Left ventricle myocardium inferior (tissue), 1 donor: Measurements from ENCODE around the gene NQO1. TPM values are rescaled to one million over a fixed set of nuclear protein-coding genes. Genes with fewer than 3 reads are reported as not detected.

Source experiments
- DNase-seq: peaks from one replicate; pipeline ENCODE4 v3.0.0-alpha.2; 2020
- H3K27ac ChIP-seq: fragments of 200-600 bp; replicated peaks from 2 replicates; pipeline ENCODE4 v1.8.0; 2021
- H3K27me3 ChIP-seq: fragments of 200-600 bp; 2 replicates; pipeline ENCODE4 v1.8.0; 2021; ENCODE audit warnings: low read depth
- H3K36me3 ChIP-seq: fragments of 200-600 bp; 2 replicates; pipeline ENCODE4 v1.8.0; 2021
- H3K4me1 ChIP-seq: fragments of 200-600 bp; 2 replicates; pipeline ENCODE4 v1.8.0; 2021
- H3K4me3 ChIP-seq: fragments of 200-600 bp; 2 replicates; pipeline ENCODE4 v1.8.0; 2021; ENCODE audit warnings: mild to moderate bottlenecking, moderate library complexity
- H3K9me3 ChIP-seq: fragments of 200-600 bp; replicated peaks from 2 replicates; pipeline ENCODE4 v1.8.0; 2021
- CTCF ChIP-seq: fragments of 200-600 bp; IDR thresholded peaks from 2 replicates; pipeline ENCODE4 v1.8.0; 2021; ENCODE audit warnings: antibody characterized with exemption, mild to moderate bottlenecking, borderline replicate concordance
- intact Hi-C: fragments of 100-400 bp; cut with micrococcal nuclease; formaldehyde crosslinking; loops from one replicate; pipeline ENCODE4 v1.11.0; 2022
- total RNA-seq: library from RNA; stranded (reverse); fragmentation: NEBNext Ultra II Directional; extraction: Animal tissue kit (Norgen Biotek cat#: 25700); gene quantifications from one replicate; pipeline ENCODE4 v1.2.1, GENCODE V29; 2021
- donor health status: DM: no; HTN: yes; CAD: no; lungs with severe emphysema.

NQO1 gene
- total RNA-seq, 1 donor from 2014 or later, result 22.7 TPM

GRCh38 chr16:69706975-69707340 lies 19.4 kb downstream of the NQO1 start:
- peaks cover 17% of the 10 kb centered on the region for H3K36me3 ChIP-seq
- intact Hi-C loops, result no loop called here
- H3K27ac ChIP-seq, result peak overlapping the region; percentile 15
- no peaks in the 10 kb centered on the region for H3K9me3 ChIP-seq
- no peak for DNase-seq
- H3K27me3 ChIP-seq, result no peaks in the 10 kb centered on the region
- H3K4me1 ChIP-seq, result peaks cover 7% of the 10 kb centered on the region
- no peak overlapping the region for H3K4me3 ChIP-seq
- no peak for TF ChIP-seq CTCF

- Histone ChIP-seq H3K36me3 (peaks cover 17% of the 10 kb centered on the region), H3K27me3 (no peaks in the 10 kb centered on the region), H3K4me1 (peaks cover 7% of the 10 kb centered on the region), H3K4me3 (no peak overlapping the region), H3K9me3 (no peaks in the 10 kb centered on the region), H3K27ac (peak overlapping the region; percentile 15)
- TF ChIP-seq CTCF, result no peak
- intact Hi-C loops, result no loop called here
- no peak for DNase-seq
Observed at GRCh38 chr16:69706256-69706974, 19.9 kb downstream of the NQO1 start.

GRCh38 chr16:69703638-69704037 lies 22.7 kb downstream of the NQO1 start:
- no peak overlapping the region for H3K4me3 ChIP-seq
- no peak for DNase-seq

GRCh38 chr16:69701866-69702265 lies 24.5 kb downstream of the NQO1 start:
- H3K4me3 ChIP-seq, result no peak overlapping the region
- H3K27ac ChIP-seq, result no peak overlapping the region
- TF ChIP-seq CTCF, result no peak
- H3K4me1 ChIP-seq, result peaks cover 4% of the 10 kb centered on the region
- intact Hi-C loops, result no loop called here
- DNase-seq, result no peak
- H3K9me3 ChIP-seq, result no peaks in the 10 kb centered on the region
- H3K27me3 ChIP-seq, result no peaks in the 10 kb centered on the region
- peaks cover 28% of the 10 kb centered on the region for H3K36me3 ChIP-seq

More at GRCh38 chr16:69703638-69704037, 22.7 kb downstream of the NQO1 start:
- H3K27ac ChIP-seq, result no peak overlapping the region
- intact Hi-C loops, result no loop called here
- no peaks in the 10 kb centered on the region for H3K9me3 ChIP-seq
- peaks cover 4% of the 10 kb centered on the region for H3K4me1 ChIP-seq
- H3K36me3 ChIP-seq, result peaks cover 22% of the 10 kb centered on the region
- no peaks in the 10 kb centered on the region for H3K27me3 ChIP-seq
- no peak for TF ChIP-seq CTCF

GRCh38 chr16:69701452-69701851 lies 24.9 kb downstream of the NQO1 start:
- Histone ChIP-seq H3K27me3 (no peaks in the 10 kb centered on the region), H3K4me3 (no peak overlapping the region), H3K27ac (no peak overlapping the region), H3K9me3 (no peaks in the 10 kb centered on the region), H3K4me1 (peaks cover 4% of the 10 kb centered on the region), H3K36me3 (peaks cover 32% of the 10 kb centered on the region)
- no peak for TF ChIP-seq CTCF
- intact Hi-C loops, result no loop called here
- no peak for DNase-seq
